Esophagus muscularis mucosa (tissue), 4 donors: Measurements from ENCODE around the gene GLRX5. TPM values are rescaled to one million over a fixed set of nuclear protein-coding genes. Genes with fewer than 3 reads are reported as not detected.

ENCODE experiments used
- DNase-seq: peaks from one replicate; pipeline ENCODE4 v3.0.0-alpha.2; 2017; ENCODE audit errors: extremely low spot score
- H3K27ac ChIP-seq, 4 donors: fragments of 200-600 bp; sonication (generic); replicated peaks in 1 of 4; 1 replicate in 3 of 4; 2 replicates in 1 of 4; pipeline ENCODE4 v1.5.1; 2016 to 2019; ENCODE audit warnings: mild to moderate bottlenecking in 1 of 4
- H3K27me3 ChIP-seq, 4 donors: fragments of 200-600 bp; sonication (generic); one replicate each; pipeline versions ENCODE4 v1.5.1 to v1.6.0; 2016 to 2019
- H3K36me3 ChIP-seq, 4 donors: fragments of 200-600 bp; sonication (generic); one replicate each; pipeline ENCODE4 v1.5.1; 2016 to 2019
- H3K4me1 ChIP-seq, 4 donors: fragments of 200-600 bp; sonication (generic); one replicate each; pipeline ENCODE4 v1.5.1; 2016 to 2019
- H3K4me3 ChIP-seq, 4 donors: fragments of 200-600 bp; sonication (generic); 1 replicate in 2 of 4; 2 replicates in 2 of 4; pipeline ENCODE4 v1.5.1; 2016 to 2019; ENCODE audit warnings: mild to moderate bottlenecking in 4 of 4, moderate library complexity in 1 of 4
- H3K9me3 ChIP-seq, 4 donors: fragments of 200-600 bp; sonication (generic); 1 replicate in 3 of 4; 2 replicates in 1 of 4; pipeline ENCODE4 v1.5.1; 2016 to 2019
- EP300 ChIP-seq: sonication (generic); formaldehyde crosslinking; IDR thresholded peaks from one replicate; pipeline ENCODE4 v1.6.1; 2017; ENCODE audit warnings: antibody characterized with exemption
- POLR2A ChIP-seq: fragments of 450-650 bp; IDR thresholded peaks from one replicate; pipeline ENCODE4 v1.6.1; 2017; ENCODE audit warnings: antibody characterized with exemption, moderate library complexity, mild to moderate bottlenecking, low read depth
- POLR2AphosphoS5 ChIP-seq, 2 donors: sonication (generic); formaldehyde crosslinking; IDR thresholded peaks; one replicate each; pipeline ENCODE4 v1.6.1; 2017; ENCODE audit warnings: antibody characterized with exemption in 2 of 2
- WGBS: methylation state at CpG from one replicate; pipeline ENCODE4 v1.1.5; 2018; 5-methylcytosine and 5-hydroxymethylcytosine counted together
- intact Hi-C: fragments of 100-400 bp; cut with DNase I; formaldehyde crosslinking; loops from one replicate; pipeline ENCODE4 v1.15.1; 2023
- total RNA-seq, 4 donors: library from RNA; depleted of rRNA; stranded (reverse); fragments of >200 nt; gene quantifications; one replicate each; pipeline versions ENCODE4 v1.1.0 to v1.2.1, GENCODE V29; 2016
- TF ChIP-seq, protein P1 (sequence below), 3 experiments: fragments of 200-600 bp in 2 of 3; fragments of 450-650 bp in 1 of 3; sonication (generic) in 2 of 3; IDR thresholded peaks; one replicate each; pipeline ENCODE4 v1.5.1; 2017 to 2019; ENCODE audit warnings: antibody characterized with exemption in 3 of 3, mild to moderate bottlenecking in 2 of 3, moderate library complexity in 1 of 3

Gene GLRX5
- total RNA-seq, 4 donors from 2014 or later = 34.3 to 51.5 (median 43.5) TPM

DNA sequence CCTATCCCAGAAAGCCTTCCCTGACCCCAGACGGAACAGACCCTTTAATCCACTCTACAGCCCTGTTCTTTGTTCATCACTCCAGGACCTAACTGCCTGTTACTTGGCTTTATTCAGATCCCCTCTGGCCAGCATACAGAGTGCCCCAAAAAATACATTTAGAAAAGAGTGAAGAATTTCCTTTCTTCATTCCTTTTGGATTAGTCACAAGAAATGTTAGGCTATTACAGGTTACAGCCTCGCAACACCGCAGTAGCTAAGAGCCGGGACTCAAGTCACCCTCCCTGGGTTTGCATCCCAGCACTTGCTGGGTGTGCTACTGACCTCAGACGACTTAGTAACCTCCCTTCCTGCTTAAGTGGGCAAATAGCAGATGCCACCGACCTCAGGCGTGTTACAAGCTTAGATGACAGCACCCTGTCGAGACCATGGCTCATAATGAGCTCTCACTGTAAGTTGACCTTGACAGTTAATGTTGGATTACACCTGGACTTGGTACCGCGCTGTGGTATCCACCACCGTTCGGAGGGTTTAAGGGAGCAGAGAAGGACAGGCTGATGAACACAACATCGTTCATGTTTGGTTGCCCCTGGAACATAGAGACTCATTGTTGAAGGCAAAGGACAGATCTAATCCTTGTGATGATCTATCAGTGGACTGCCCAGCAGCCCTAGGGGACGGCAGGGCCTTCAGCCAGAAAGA, 12.9 kb downstream of the GLRX5 start:
- no peaks in the 10 kb centered on the region for H3K27me3 ChIP-seq
- 80% methylated on average over 7 of the region's 14 CpGs for WGBS
- intact Hi-C loops = no loop called here
- H3K4me1 ChIP-seq = peaks cover 0 to 16% (median 9%) of the 10 kb centered on the region in 4 donors
- TF ChIP-seq POLR2A (no peak), POLR2AphosphoS5 (IDR thresholded peaks at IDR 0.05) (no peak), EP300 (no peak)
- TF ChIP-seq, protein P1, sequence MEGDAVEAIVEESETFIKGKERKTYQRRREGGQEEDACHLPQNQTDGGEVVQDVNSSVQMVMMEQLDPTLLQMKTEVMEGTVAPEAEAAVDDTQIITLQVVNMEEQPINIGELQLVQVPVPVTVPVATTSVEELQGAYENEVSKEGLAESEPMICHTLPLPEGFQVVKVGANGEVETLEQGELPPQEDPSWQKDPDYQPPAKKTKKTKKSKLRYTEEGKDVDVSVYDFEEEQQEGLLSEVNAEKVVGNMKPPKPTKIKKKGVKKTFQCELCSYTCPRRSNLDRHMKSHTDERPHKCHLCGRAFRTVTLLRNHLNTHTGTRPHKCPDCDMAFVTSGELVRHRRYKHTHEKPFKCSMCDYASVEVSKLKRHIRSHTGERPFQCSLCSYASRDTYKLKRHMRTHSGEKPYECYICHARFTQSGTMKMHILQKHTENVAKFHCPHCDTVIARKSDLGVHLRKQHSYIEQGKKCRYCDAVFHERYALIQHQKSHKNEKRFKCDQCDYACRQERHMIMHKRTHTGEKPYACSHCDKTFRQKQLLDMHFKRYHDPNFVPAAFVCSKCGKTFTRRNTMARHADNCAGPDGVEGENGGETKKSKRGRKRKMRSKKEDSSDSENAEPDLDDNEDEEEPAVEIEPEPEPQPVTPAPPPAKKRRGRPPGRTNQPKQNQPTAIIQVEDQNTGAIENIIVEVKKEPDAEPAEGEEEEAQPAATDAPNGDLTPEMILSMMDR (IDR thresholded peaks at IDR 0.05) = no peak
- H3K4me3 ChIP-seq = no peak overlapping the region
- peaks cover 0 to 18% (median 13%) of the 10 kb centered on the region in 4 donors for H3K36me3 ChIP-seq
- H3K27ac ChIP-seq = no peak overlapping the region
- H3K9me3 ChIP-seq = no peaks in the 10 kb centered on the region
- no peak for DNase-seq

DNA sequence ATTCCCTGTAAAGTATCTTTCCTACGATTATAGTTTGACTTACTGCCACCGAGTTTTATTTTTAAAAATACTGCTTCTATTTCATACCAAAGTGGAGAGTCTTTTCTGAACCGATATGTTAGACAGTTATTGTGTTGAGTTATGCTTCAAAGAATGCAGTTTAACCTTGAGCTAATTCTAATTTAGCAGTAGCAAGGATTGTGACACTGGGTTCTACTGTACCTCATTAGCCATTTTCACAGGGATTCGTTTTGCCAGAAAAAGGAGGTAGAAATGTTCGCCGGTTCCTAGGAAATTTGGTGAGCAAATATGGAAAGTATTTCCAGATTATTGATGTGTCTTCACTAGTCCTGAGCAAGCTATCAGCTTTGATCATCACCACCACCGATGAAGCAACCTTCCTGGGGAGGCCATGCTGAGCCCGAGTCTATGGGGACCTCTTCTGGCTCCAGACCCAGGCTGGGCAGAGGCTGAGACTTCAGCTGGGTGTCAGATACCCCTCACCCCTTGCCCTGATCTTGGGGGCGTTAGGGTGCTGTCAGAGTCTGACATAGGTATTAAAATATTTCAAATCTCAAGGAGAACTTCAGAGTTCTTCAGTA, 13.6 kb downstream of the GLRX5 start:
- H3K27ac ChIP-seq = no peak overlapping the region
- no peaks in the 10 kb centered on the region for H3K9me3 ChIP-seq
- WGBS = 77% methylated on average over 9 of the region's 9 CpGs
- H3K36me3 ChIP-seq = peaks cover 0 to 18% (median 13%) of the 10 kb centered on the region in 4 donors
- H3K4me1 ChIP-seq = peaks cover 0 to 16% (median 9%) of the 10 kb centered on the region in 4 donors
- no peak overlapping the region for H3K4me3 ChIP-seq
- no peak for DNase-seq
- intact Hi-C loops = no loop called here
- TF ChIP-seq POLR2AphosphoS5 (IDR thresholded peaks at IDR 0.05) = no peak
- no peak for TF ChIP-seq EP300
- no peak for TF ChIP-seq POLR2A
- TF ChIP-seq, protein P1 (IDR thresholded peaks at IDR 0.05) = no peak
- H3K27me3 ChIP-seq = no peaks in the 10 kb centered on the region

- intact Hi-C loops = no loop called here
- no peak overlapping the region for H3K27ac ChIP-seq
- H3K36me3 ChIP-seq = peaks cover 0 to 6% (median 3%) of the 10 kb centered on the region in 4 donors
- no peaks in the 10 kb centered on the region for H3K9me3 ChIP-seq
- H3K4me1 ChIP-seq = peaks cover 0 to 12% (median 9%) of the 10 kb centered on the region in 4 donors
- DNase-seq = no peak
- WGBS = 79% methylated on average over 16 of the region's 16 CpGs
- TF ChIP-seq EP300 (no peak), POLR2AphosphoS5 (IDR thresholded peaks at IDR 0.05) (no peak), POLR2A (no peak)
- TF ChIP-seq, protein P1 (IDR thresholded peaks at IDR 0.05) = no peak
- H3K4me3 ChIP-seq = no peak overlapping the region
- H3K27me3 ChIP-seq = no peaks in the 10 kb centered on the region
Measured at GRCh38 chr14:95549656-95550585, 15.1 kb downstream of the GLRX5 start.

- Histone ChIP-seq H3K36me3 (no peaks in the 10 kb centered on the region), H3K4me3 (no peak overlapping the region), H3K27me3 (no peaks in the 10 kb centered on the region), H3K27ac (no peak overlapping the region), H3K9me3 (no peaks in the 10 kb centered on the region), H3K4me1 (peaks cover 0 to 8% (median 0%) of the 10 kb centered on the region in 4 donors)
- TF ChIP-seq EP300 = no peak
- TF ChIP-seq, protein P1 (IDR thresholded peaks at IDR 0.05) = no peak
- 87% methylated on average over 1 of the region's 1 CpG for WGBS
- intact Hi-C loops = no loop called here
- DNase-seq = no peak
Measured at GRCh38 chr14:95551435-95551834, 16.6 kb downstream of the GLRX5 start.
